ENCODE data around the gene DYNLRB2.

Gene DYNLRB2

DNA sequence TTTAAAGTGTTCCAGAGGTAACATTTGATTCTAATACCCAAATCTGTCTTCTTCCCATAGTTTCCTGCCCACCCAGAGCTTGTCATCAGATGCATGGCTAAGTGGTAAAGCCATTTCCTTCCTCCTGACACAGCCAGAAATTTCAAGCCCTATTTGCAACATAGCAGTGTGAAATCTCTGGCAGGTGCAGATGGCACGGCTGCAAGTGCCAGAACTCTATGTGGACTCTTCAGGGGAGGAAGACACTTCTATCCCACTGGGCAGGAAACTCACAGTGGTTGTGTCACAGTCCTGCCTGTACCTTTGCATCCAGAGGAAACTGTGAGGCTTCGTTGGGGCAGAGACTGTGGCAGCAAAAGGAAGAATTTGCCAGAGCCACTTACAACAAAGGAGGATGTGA, 13.2 kb downstream of the DYNLRB2 start:
- DNase-seq = no peak

DNA sequence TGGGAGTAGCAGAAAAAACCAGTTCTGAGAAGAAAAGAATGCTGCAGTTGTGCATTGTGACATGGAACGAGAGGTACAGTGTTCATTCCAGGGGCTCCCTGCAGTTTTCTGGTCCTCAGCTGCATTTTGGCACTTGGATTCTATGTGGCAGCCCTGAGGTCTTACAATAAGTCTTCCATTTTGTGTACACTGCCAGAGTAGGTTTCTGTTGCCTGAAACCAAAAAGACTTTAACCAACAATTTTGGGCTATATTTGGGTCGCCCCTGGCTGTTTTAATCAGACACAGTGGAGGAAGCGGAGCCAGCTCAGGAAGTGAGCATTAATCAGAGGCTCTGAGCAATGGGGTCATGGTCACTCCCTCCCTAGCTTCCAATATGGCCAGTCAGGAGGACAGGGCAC, 15.7 kb downstream of the DYNLRB2 start:
- no peak for DNase-seq
- H3K4me3 ChIP-seq (ENCODE audit: low read depth, low read length) = no peak overlapping the region
- no peaks in the 10 kb centered on the region for H3K9me3 ChIP-seq (ENCODE audit: severe bottlenecking)
- H3K27ac ChIP-seq = no peak overlapping the region
- H3K36me3 ChIP-seq = no peaks in the 10 kb centered on the region
- TF ChIP-seq, protein P1, sequence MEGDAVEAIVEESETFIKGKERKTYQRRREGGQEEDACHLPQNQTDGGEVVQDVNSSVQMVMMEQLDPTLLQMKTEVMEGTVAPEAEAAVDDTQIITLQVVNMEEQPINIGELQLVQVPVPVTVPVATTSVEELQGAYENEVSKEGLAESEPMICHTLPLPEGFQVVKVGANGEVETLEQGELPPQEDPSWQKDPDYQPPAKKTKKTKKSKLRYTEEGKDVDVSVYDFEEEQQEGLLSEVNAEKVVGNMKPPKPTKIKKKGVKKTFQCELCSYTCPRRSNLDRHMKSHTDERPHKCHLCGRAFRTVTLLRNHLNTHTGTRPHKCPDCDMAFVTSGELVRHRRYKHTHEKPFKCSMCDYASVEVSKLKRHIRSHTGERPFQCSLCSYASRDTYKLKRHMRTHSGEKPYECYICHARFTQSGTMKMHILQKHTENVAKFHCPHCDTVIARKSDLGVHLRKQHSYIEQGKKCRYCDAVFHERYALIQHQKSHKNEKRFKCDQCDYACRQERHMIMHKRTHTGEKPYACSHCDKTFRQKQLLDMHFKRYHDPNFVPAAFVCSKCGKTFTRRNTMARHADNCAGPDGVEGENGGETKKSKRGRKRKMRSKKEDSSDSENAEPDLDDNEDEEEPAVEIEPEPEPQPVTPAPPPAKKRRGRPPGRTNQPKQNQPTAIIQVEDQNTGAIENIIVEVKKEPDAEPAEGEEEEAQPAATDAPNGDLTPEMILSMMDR (IDR thresholded peaks at IDR 0.05; ENCODE audit: low read depth, low read length) = no peak
- H3K27me3 ChIP-seq (ENCODE audit: insufficient read depth, low read depth, severe bottlenecking) = no peaks in the 10 kb centered on the region

More for the DNA sequence above, 13.2 kb downstream of the DYNLRB2 start:
- Histone ChIP-seq H3K27ac (no peak overlapping the region), H3K4me3 (ENCODE audit: low read depth, low read length) (no peak overlapping the region), H3K36me3 (no peaks in the 10 kb centered on the region), H3K27me3 (ENCODE audit: insufficient read depth, low read depth, severe bottlenecking) (peaks cover 3% of the 10 kb centered on the region), H3K9me3 (ENCODE audit: severe bottlenecking) (no peaks in the 10 kb centered on the region)
- TF ChIP-seq, protein P1 (IDR thresholded peaks at IDR 0.05; ENCODE audit: low read depth, low read length) = no peak

DNA sequence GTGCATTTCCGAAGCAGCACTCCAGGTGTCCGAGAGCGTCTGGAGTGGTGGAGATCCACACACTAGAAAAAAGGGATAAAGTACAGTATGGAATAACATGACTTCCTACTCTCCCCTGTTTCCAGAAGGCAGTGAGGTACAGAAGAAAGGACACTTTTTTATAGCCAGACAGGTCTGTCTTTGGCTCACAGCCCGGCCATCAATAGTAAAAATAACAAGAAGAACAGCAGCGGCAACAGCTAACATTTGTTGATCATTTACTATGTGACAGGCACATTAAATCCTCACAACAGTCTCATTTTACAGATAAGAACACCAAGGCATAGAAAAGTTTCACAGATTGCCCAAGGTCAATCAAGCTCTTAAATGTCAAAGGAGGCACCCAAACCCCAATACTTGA, 16.2 kb downstream of the DYNLRB2 start:
- TF ChIP-seq, protein P1 (IDR thresholded peaks at IDR 0.05; ENCODE audit: low read depth, low read length) = no peak
- Histone ChIP-seq H3K9me3 (ENCODE audit: severe bottlenecking) (no peaks in the 10 kb centered on the region), H3K27me3 (ENCODE audit: insufficient read depth, low read depth, severe bottlenecking) (no peaks in the 10 kb centered on the region), H3K36me3 (no peaks in the 10 kb centered on the region), H3K27ac (no peak overlapping the region), H3K4me3 (ENCODE audit: low read depth, low read length) (no peak overlapping the region)
- no peak for DNase-seq

DNA sequence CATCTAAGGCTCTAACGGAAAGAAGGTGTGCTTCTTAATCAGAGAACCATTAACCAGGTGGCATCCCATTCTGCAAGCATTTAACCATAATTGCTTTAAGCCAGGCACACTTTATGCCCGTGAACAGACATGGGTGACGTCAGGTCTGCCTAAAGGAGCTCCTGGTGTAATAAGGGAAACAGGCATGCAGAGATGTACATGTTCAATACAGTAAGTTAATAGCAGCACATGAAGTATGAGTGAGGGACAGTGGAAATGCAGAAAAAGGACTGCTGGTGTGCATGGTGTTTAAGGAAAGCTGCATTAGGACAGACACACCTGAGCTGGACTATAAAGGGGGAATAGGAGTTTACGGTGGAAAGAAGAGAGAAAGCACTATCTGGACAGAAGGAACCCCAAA, 18.6 kb downstream of the DYNLRB2 start:
- H3K27ac ChIP-seq = no peak overlapping the region
- H3K36me3 ChIP-seq = no peaks in the 10 kb centered on the region
- H3K27me3 ChIP-seq (ENCODE audit: insufficient read depth, low read depth, severe bottlenecking) = no peaks in the 10 kb centered on the region
- H3K4me3 ChIP-seq (ENCODE audit: low read depth, low read length) = no peak overlapping the region
- DNase-seq = no peak
- TF ChIP-seq, protein P1 (IDR thresholded peaks at IDR 0.05; ENCODE audit: low read depth, low read length) = no peak
- no peaks in the 10 kb centered on the region for H3K9me3 ChIP-seq (ENCODE audit: severe bottlenecking)

DNA sequence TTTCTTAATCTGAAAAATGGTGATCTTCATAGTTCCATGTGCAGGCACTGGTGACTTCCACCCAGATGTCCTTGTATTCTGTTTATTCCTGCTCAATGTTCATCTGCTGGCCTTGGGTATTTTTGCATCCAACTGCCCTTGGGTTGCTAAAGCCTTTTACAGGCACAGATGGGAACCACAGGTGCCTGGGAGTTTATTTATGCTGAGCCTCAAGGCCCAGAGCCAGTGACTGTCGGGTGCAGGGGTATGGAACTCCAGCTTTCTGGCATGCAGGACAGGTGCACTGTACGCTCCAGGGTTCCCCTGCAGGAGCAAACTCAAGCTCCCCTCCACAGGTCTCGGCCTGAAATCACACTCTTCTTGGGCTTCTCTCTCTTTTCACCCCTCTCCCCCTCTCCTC, 22.3 kb downstream of the DYNLRB2 start:
- TF ChIP-seq, protein P1 (IDR thresholded peaks at IDR 0.05; ENCODE audit: low read depth, low read length) = no peak
- no peaks in the 10 kb centered on the region for H3K36me3 ChIP-seq
- no peaks in the 10 kb centered on the region for H3K9me3 ChIP-seq (ENCODE audit: severe bottlenecking)
- H3K27ac ChIP-seq = no peak overlapping the region
- no peaks in the 10 kb centered on the region for H3K27me3 ChIP-seq (ENCODE audit: insufficient read depth, low read depth, severe bottlenecking)
- H3K4me3 ChIP-seq (ENCODE audit: low read depth, low read length) = no peak overlapping the region
- no peak for DNase-seq

DNA sequence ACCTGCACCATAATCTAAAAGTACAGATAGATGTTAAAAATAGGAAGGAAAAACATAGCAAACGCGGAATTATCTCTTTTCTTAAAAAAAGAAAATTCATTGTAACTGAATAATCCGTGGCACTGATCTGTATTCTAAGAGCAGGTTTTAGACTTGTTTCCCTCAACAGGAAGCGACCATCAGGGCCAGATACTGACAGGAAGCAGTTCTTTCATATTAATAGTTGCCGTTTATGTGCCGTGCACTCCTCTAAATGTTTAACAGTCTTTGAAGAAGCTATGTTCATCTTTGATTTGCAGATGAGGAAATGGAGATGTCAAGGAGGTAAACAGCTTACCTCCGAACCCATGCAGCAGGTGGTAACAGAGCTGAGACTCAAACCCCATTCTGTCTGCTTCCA, 23.6 kb downstream of the DYNLRB2 start:
- Histone ChIP-seq H3K4me3 (ENCODE audit: low read depth, low read length) (no peak overlapping the region), H3K27ac (no peak overlapping the region), H3K9me3 (ENCODE audit: severe bottlenecking) (no peaks in the 10 kb centered on the region), H3K36me3 (no peaks in the 10 kb centered on the region), H3K27me3 (ENCODE audit: insufficient read depth, low read depth, severe bottlenecking) (no peaks in the 10 kb centered on the region)
- no peak for DNase-seq
- TF ChIP-seq, protein P1 (IDR thresholded peaks at IDR 0.05; ENCODE audit: low read depth, low read length) = no peak
